ENCODE results near the gene HNRNPA0. TPM values are rescaled to one million over a fixed set of nuclear protein-coding genes. Genes with fewer than 3 reads are reported as not detected.

HNRNPA0 gene
- total and polyA plus RNA-seq, 2 experiments from 2014 or later = 15.1 to 39.9 TPM

DNA sequence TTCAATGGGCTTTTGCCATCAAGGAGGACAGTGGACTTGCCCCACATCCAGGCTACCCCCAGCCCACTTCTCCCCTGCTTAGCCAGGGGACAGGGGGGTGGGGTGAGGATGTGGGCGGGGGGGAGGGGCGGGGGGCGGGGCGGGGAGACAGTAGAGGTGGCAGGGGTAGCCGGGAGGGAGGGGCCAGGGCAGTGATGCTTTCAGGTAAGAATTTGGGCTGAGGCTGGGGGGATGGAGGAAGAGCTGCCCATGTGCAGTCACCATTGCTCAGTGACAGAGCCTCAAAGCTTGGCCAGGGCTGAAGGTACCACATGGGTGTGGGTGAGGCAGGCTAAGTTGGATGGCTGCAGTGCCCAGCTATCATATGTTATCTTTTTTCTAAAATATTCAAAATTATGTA is 40.7 kb upstream of the HNRNPA0 start:
- H3K4me3 Mint-ChIP-seq = no peak overlapping the region
- Histone ChIP-seq H3K27ac (ENCODE audit: low read depth) (no peak overlapping the region), H3F3A (replicated peaks; ENCODE audit: low read depth) (no peaks in the 10 kb centered on the region), H3K4me1 (ENCODE audit: insufficient read depth) (no peaks in the 10 kb centered on the region), H3K79me2 (replicated peaks; ENCODE audit: insufficient read depth) (no peaks in the 10 kb centered on the region), H3K4me2 (no peak overlapping the region), H2AFZ (no peak overlapping the region), H3K4me3 (no peak overlapping the region), H3K36me3 (ENCODE audit: insufficient read depth) (no peaks in the 10 kb centered on the region), H4K20me1 (replicated peaks; ENCODE audit: insufficient read depth) (no peaks in the 10 kb centered on the region), H3K27me3 (ENCODE audit: insufficient read depth) (no peaks in the 10 kb centered on the region), H3K9me2 (ENCODE audit: insufficient read depth) (no peaks in the 10 kb centered on the region)
- H3K27me3 Mint-ChIP-seq (ENCODE audit: insufficient read depth, low read depth, poor library complexity) = no peaks in the 10 kb centered on the region
- no peaks in the 10 kb centered on the region for H3K9me3 Mint-ChIP-seq
- no peaks in the 10 kb centered on the region for H3K36me3 Mint-ChIP-seq (ENCODE audit: low read depth)
- peak; percentile 63 for DNase-seq (ENCODE audit: low spot score)
- no peak overlapping the region for H3K27ac Mint-ChIP-seq
- ATAC-seq = peak; percentile 86
- H3K4me1 Mint-ChIP-seq = no peaks in the 10 kb centered on the region
- TF ChIP-seq EZH2phosphoT487 (IDR thresholded peaks at IDR 0.05; ENCODE audit: unreplicated experiment) (no peak), POLR2AphosphoS5 (IDR thresholded peaks at IDR 0.05; ENCODE audit: low read depth) (no peak), CREB1 (CRISPR knock-in tag; IDR thresholded peaks at IDR 0.05; ENCODE audit: low read depth) (no peak), EZH2 (IDR thresholded peaks at IDR 0.05; ENCODE audit: low read depth, unreplicated experiment) (no peak)
- TF ChIP-seq, protein P1, sequence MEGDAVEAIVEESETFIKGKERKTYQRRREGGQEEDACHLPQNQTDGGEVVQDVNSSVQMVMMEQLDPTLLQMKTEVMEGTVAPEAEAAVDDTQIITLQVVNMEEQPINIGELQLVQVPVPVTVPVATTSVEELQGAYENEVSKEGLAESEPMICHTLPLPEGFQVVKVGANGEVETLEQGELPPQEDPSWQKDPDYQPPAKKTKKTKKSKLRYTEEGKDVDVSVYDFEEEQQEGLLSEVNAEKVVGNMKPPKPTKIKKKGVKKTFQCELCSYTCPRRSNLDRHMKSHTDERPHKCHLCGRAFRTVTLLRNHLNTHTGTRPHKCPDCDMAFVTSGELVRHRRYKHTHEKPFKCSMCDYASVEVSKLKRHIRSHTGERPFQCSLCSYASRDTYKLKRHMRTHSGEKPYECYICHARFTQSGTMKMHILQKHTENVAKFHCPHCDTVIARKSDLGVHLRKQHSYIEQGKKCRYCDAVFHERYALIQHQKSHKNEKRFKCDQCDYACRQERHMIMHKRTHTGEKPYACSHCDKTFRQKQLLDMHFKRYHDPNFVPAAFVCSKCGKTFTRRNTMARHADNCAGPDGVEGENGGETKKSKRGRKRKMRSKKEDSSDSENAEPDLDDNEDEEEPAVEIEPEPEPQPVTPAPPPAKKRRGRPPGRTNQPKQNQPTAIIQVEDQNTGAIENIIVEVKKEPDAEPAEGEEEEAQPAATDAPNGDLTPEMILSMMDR (conservative IDR thresholded peaks at IDR 0.05; ENCODE audit: low read depth in 2 of 2) = no peak
- TF ChIP-seq, protein P2, sequence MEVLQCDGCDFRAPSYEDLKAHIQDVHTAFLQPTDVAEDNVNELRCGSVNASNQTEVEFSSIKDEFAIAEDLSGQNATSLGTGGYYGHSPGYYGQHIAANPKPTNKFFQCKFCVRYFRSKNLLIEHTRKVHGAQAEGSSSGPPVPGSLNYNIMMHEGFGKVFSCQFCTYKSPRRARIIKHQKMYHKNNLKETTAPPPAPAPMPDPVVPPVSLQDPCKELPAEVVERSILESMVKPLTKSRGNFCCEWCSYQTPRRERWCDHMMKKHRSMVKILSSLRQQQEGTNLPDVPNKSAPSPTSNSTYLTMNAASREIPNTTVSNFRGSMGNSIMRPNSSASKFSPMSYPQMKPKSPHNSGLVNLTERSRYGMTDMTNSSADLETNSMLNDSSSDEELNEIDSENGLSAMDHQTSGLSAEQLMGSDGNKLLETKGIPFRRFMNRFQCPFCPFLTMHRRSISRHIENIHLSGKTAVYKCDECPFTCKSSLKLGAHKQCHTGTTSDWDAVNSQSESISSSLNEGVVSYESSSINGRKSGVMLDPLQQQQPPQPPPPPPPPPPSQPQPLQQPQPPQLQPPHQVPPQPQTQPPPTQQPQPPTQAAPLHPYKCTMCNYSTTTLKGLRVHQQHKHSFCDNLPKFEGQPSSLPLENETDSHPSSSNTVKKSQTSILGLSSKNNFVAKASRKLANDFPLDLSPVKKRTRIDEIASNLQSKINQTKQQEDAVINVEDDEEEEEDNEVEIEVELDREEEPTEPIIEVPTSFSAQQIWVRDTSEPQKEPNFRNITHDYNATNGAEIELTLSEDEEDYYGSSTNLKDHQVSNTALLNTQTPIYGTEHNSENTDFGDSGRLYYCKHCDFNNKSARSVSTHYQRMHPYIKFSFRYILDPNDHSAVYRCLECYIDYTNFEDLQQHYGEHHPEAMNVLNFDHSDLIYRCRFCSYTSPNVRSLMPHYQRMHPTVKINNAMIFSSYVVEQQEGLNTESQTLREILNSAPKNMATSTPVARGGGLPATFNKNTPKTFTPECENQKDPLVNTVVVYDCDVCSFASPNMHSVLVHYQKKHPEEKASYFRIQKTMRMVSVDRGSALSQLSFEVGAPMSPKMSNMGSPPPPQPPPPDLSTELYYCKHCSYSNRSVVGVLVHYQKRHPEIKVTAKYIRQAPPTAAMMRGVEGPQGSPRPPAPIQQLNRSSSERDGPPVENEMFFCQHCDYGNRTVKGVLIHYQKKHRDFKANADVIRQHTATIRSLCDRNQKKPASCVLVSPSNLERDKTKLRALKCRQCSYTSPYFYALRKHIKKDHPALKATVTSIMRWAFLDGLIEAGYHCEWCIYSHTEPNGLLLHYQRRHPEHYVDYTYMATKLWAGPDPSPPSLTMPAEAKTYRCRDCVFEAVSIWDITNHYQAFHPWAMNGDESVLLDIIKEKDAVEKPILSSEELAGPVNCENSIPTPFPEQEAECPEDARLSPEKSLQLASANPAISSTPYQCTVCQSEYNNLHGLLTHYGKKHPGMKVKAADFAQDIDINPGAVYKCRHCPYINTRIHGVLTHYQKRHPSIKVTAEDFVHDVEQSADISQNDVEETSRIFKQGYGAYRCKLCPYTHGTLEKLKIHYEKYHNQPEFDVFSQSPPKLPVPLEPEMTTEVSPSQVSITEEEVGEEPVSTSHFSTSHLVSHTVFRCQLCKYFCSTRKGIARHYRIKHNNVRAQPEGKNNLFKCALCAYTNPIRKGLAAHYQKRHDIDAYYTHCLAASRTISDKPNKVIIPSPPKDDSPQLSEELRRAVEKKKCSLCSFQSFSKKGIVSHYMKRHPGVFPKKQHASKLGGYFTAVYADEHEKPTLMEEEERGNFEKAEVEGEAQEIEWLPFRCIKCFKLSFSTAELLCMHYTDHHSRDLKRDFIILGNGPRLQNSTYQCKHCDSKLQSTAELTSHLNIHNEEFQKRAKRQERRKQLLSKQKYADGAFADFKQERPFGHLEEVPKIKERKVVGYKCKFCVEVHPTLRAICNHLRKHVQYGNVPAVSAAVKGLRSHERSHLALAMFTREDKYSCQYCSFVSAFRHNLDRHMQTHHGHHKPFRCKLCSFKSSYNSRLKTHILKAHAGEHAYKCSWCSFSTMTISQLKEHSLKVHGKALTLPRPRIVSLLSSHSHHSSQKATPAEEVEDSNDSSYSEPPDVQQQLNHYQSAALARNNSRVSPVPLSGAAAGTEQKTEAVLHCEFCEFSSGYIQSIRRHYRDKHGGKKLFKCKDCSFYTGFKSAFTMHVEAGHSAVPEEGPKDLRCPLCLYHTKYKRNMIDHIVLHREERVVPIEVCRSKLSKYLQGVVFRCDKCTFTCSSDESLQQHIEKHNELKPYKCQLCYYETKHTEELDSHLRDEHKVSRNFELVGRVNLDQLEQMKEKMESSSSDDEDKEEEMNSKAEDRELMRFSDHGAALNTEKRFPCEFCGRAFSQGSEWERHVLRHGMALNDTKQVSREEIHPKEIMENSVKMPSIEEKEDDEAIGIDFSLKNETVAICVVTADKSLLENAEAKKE (CRISPR knock-in tag; IDR thresholded peaks at IDR 0.05) = no peak

All from GM23338 (cell line).